Measurements from ENCODE around the gene SEC11C.
A peak's percentile ranks its signal among the peaks of the same experiment; 100 is the strongest.

The SEC11C gene

DNA sequence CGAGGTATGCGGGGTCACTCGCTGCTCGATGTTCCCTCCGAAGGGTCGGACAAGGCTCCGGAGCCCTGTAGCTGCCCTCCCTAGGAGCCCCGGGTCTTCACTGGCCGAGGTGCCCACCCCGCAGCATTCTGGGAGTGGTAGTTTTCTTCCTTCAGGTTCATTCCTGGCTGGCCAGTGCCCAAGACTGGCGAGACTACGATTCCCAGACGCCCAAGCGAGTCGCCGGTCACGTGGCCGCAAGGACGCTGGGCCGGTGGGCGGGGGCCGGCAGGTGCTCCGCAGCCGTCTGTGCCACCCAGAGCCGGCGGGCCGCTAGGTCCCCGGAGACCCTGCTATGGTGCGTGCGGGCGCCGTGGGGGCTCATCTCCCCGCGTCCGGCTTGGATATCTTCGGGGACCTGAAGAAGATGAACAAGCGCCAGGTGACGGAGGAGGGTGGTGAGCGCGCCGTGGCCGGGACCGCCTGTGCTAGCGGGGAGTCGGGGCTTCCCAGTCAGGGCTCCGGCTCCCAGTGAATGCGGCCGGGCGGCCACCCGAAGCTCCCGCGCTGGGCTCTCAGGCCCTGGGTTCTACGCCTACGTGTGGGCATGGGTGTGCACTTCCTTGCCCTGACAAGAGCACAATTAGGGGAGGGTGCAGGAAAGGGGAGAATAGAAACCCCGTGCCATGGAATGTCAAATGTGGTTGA lies at the start of gene SEC11C:
Gene SEC11C (plus strand): TSS at position 270 of the 687 bp plus-strand sequence. CDS start 65 bp downstream, at position 335.
- peak within 1 kb of the TSS; percentile 81 to 94 for H3K4me3 ChIP-seq (replicated peaks in 1 of 2; ENCODE audit: low read depth in 2 of 2, low read length in 2 of 2)
- TF ChIP-seq, protein P1, sequence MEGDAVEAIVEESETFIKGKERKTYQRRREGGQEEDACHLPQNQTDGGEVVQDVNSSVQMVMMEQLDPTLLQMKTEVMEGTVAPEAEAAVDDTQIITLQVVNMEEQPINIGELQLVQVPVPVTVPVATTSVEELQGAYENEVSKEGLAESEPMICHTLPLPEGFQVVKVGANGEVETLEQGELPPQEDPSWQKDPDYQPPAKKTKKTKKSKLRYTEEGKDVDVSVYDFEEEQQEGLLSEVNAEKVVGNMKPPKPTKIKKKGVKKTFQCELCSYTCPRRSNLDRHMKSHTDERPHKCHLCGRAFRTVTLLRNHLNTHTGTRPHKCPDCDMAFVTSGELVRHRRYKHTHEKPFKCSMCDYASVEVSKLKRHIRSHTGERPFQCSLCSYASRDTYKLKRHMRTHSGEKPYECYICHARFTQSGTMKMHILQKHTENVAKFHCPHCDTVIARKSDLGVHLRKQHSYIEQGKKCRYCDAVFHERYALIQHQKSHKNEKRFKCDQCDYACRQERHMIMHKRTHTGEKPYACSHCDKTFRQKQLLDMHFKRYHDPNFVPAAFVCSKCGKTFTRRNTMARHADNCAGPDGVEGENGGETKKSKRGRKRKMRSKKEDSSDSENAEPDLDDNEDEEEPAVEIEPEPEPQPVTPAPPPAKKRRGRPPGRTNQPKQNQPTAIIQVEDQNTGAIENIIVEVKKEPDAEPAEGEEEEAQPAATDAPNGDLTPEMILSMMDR (IDR thresholded peaks at IDR 0.05; ENCODE audit: low read depth, low read length): no peak
- peak; percentile 96 to 98 for DNase-seq (ENCODE audit: low read depth in 2 of 2)

DNA sequence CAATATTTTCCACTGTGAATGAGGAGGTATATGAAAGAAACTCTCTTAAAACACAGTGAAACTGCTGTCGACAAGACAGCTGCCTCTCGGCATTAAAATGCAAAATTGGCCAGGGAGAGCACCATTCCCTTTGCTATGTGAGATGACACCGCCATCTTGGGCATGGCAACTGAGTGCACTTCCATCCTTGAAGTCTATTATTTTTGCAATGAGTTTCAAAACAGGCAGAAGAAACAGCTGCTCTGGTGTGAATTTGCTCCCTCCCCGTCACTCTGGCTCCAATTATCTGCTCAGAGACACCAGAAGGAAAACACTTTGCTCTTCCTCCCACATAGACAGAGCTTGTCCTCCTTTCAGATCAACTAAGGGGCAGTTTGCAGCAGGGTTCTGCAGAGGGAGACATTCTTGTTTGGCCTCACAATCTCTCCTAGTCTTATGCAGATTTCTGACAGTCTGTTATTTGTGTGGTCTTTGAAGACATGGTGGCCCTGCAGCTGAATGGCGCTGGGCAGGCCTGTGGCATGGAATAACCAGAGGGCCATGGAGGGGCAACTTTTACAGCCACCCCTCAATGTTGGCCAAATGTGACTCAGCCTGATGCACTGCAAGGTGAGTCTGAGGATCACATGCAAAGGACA lies 48.6 kb upstream of the SEC11C start:
- TF ChIP-seq, protein P1 (IDR thresholded peaks at IDR 0.05; ENCODE audit: low read depth, low read length): no peak
- no peak for DNase-seq (ENCODE audit: low read depth in 2 of 2)
- no peak overlapping the region for H3K4me3 ChIP-seq (replicated peaks in 1 of 2; ENCODE audit: low read depth in 2 of 2, low read length in 2 of 2)

DNA sequence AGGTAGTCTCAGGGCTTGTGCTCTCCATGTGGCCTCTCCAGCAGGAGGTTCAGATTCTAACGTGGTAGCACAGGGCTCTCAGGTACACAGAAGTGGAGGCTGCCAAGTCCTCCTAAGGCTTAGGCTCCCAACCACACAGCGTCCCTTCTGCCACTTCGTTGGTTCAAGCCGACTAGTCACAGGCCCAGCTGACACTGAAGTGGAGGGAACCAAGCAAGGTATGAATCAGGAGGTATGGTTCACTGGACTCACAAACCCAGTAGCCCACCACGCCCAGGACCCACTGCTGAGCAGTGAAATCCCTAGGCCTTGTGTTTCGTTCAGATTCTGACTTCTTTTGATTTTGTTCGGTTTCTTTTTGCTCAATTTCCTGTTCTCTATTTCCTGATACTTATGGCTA lies 46.0 kb upstream of the SEC11C start:
- H3K4me3 ChIP-seq (replicated peaks in 1 of 2; ENCODE audit: low read depth in 2 of 2, low read length in 2 of 2): no peak overlapping the region
- TF ChIP-seq, protein P1 (IDR thresholded peaks at IDR 0.05; ENCODE audit: low read depth, low read length): no peak
- DNase-seq (ENCODE audit: low read depth in 2 of 2): no peak

DNA sequence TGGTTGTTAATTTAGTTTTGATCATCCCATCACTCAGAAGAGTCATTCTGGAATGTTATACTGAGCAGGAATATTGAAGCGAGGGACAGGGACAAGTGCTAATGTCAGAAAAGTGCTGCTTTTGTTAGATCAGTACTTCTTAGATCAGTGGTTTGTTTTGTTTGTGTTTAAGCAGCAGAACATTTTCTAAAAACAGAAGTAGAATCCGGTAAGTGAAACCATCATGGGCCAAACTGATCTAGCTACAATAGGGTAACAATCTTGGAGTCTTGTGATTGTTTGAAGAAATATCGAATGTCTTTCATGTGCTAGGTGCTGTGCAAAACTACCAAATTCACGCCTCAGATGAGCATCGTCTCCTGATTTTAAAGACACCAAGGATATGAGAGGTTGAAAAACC lies 45.1 kb upstream of the SEC11C start:
- TF ChIP-seq, protein P1 (IDR thresholded peaks at IDR 0.05; ENCODE audit: low read depth, low read length): no peak
- H3K4me3 ChIP-seq (replicated peaks in 1 of 2; ENCODE audit: low read depth in 2 of 2, low read length in 2 of 2): no peak overlapping the region
- no peak for DNase-seq (ENCODE audit: low read depth in 2 of 2)

DNA sequence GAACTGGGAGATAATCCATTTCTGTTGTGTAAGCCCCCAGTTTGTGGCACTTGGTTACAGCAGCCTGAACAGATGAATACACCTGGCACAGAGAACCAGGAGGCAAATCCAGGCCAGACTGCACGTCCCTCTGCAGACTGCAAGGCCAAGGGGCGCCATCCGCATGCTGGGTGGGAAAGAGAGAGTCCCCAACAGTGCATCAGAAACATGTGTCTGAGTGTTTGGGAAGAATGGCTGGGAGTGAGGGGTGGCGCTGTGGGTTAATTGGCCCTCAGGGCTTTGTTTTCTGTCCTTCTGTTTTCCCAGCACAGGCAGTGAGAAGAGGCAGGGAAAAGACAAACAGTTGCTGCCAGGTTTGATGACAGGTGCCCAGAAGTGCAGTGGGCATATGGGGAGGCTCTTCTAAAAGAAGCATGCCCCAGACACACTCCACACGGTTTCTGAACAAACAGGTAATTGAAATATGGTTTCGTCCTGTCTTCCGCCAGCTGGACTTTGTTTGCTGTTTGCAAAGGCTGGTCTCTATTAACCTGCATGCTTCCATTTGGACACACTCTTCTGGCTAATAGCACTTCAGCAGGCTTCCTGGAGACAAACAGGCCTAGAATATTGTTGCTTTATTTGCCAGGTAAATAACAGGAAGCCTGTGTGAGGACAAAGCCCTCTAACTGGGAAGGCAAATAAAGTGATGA lies 43.4 kb upstream of the SEC11C start:
- DNase-seq (ENCODE audit: low read depth in 2 of 2): no peak
- TF ChIP-seq, protein P1 (IDR thresholded peaks at IDR 0.05; ENCODE audit: low read depth, low read length): no peak
- no peak overlapping the region for H3K4me3 ChIP-seq (replicated peaks in 1 of 2; ENCODE audit: low read depth in 2 of 2, low read length in 2 of 2)

DNA sequence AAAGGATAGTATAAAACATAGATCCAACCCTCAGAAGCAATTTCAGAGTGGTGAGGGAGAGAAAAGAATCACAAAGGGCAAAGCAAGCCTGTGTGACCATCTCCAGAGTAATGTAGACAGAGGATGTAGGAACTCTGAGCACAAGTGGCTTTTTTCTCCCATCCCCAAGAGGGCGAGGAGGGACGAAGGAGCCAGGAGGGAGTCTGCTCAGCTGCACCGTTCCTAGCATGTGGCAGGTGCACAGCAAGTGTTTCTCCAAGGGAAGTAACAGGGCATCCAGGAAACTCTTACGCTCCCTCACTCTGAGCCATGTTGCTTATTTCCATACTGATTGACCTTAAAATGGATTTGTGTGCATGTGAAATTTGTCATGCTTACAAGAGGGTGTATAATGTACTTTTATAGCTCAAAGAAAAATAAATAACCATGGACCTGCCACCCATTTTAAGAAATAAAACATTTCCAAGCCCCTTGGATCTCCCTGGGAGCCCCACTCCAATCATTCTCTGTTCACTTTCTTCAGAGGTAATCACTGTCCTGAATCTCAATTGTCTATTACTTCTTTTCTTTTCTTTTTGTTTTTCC lies 37.8 kb upstream of the SEC11C start:
- no peak overlapping the region for H3K4me3 ChIP-seq (replicated peaks in 1 of 2; ENCODE audit: low read depth in 2 of 2, low read length in 2 of 2)
- TF ChIP-seq, protein P1 (IDR thresholded peaks at IDR 0.05; ENCODE audit: low read depth, low read length): no peak
- no peak for DNase-seq (ENCODE audit: low read depth in 2 of 2)
